ENCODE data around the gene CRYBG1.

DNA sequence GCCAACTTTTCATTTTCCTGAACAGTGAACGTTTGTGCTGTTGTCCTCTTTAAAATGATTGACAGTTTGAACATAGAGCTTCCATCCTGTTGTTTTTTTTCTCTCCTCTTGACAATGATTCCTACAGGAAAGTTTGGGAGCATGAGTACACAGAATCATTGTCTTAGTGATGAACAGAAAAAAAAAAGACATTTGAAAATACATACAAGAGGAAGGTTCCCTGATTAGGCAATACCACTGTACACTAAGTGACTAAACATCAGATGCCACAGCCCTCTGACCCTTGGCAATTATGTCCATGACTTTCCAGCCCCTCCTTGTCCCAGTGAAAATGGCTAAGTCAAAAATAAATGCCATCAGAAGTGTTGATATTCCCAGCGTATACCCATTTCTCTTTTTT is 197.3 kb downstream of the CRYBG1 start:
- TF ChIP-seq CTCF (IDR thresholded peaks at IDR 0.05) (no peak), POLR2A (IDR thresholded peaks at IDR 0.05) (no peak)
